GM19395 (cell line): ENCODE results near the gene ABL1.

Source experiments
- ATAC-seq: cut with Tn5 transposase; IDR thresholded peaks from one replicate; pipeline ENCODE4 v1.9.1; 2021; ENCODE audit warnings: mild to moderate bottlenecking, moderate library complexity; ENCODE audit not compliant: unreplicated experiment

ABL1 gene

DNA sequence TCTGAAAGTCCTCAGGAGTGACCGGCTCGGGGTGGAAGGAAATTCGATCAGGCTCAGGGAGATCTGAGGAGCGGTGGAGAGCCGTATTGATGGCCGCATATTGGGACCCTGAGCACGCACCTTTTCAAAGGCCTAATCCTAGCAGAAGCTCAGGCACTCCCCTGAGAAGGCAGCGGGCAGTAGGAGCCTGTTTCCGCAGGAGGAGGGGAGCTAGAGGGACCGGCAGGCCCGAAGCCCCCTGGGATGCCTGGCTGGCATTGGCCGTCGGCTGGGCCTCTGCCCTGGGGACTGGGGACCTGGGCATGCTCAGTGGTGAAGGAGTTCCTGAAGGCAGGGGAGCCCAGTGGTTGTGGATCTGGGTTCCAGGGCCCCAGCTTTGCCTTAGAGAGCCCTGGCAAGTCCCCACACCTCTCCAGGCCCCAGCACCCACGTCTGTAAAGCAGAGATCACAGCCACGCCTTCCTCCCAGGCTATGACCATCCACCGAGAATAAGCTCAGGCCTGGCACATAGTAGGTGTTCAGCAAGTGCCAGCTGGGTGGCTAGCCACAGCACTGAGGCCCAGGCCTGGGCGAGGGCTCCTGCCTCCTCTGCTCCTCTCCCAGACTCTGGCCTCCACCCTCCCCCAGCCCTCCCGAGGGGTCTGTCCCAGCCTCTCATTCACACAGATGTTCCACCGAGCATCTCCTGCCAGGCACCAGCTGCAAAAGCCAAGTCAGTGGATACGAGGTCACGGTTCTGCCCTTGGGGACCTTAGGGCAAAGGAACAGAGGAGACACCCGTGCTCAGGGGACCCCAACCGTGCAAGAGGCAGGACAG, 78.8 kb downstream of the ABL1 start:
- no peak for ATAC-seq

DNA sequence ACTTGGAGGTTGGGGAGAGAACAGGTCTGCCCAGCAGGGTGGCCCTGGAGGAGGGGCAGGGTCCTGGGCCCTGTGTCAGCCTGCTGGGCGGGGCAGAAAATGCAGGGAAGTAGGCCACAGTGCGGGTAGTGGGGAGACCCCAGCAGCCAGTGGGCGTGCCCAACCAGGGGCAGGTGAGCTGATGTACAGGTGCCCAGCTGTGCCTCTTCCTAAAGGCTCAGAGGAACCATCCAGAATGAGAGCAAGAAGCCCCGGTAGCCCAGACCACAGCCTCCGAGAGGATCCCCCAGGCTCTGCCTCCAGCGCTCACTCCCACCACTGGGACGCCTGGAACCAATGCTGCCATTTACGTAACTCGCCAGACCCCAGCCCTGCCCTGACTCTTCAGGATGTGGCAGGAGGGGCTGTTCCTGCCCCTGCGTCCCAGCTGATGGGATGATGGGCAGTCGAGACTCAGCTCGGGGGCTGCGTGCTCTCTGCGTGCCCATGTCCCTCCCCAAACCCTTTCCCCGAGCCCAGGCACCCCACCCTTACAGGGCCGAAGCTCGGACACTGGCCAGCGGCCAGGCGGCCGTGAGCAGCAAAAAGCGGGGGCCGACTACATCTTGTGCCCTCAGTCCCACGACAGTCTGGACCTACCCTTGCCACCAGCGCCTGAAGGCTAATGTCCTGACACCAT, 79.5 kb downstream of the ABL1 start:
- ATAC-seq = no peak

DNA sequence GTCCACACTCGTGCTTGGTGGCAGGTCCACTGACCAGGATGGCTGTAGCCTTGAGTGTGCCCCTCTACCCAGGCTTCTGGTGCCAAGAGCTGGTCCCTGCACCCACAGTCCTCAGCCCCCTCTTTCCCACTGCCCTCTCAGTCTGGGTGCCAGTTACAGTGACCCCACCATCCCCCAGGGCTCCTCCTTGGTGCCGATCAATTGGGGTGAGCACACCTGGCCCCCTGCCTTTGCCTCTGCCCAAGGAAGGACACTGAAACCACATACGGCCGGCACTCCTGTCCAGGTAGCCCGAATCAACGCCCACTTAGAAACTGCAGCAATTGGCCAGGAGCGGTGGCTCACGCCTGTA, 80.0 kb downstream of the ABL1 start:
- no peak for ATAC-seq

DNA sequence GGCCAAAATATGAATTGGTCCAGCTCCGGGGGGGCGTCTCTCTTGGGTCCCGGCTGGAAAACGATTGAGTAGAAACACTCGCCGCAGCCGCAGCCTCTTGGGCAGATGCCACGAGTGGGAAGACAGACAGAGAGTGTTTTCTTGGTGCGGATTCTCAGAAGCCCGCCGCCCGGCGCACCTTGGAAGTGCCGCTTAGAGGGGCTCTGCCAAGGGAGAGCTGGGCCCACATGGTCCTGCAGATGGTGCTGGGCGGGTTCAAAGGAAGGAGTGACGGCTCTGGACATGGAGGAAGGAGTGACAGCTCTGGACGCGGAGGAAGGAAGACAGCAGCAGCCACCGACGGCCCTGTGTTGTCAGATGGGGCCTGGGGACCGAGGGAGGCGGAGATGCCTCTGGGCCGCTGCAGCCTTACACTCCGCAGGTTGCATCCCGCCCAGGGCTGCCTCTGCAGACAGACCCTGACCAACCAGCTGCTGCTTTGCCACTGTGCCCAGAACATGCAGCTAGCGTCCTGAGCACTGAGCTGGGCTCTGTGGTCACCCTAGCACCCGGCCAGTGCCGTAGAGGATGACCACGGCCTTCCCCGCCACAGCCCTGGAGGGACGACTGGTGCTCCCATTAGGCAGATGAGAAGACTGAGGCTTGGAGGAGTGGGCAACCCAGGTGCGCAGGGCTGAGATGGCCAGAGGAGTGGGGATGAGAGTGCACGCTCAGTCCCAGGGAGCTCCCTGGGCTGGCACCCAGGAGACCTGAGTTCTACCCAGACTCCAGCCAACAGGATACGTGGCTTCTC, 82.3 kb downstream of the ABL1 start:
- ATAC-seq = no peak

DNA sequence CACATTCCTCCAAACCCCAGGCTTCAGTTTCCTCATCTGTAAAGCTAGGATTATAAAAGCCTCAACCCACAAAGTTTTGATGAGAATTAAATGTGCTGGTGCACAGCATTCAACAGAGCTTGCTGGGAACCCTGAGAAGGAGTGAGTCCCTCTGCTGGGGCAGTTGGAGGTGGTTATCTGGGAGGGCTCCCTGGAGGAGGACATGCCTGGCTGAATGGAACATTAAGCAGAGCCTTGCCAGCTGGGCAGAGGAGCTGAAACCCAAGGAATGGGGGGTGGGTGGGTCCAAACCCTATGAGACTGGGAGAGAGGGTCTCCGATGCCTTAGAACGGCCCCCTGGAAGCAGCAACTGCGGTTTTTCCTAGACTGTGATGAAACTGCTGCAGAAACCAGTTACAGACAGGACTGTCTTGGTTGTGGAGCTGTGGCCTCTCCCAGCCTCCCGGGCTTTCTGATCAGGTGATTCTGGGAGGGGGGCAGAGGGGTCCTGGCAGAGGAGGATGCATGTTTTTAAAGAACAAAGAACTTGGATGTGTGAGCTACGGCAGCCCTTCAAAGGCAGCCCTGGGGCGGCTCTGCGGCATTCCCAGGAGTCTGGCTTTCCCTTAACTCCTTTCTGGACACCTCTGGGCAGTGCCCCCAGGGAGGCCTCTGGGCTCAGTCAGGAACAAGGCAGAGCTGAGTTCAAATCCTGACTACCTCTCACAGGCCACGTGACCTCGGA, 83.2 kb downstream of the ABL1 start:
- no peak for ATAC-seq

DNA sequence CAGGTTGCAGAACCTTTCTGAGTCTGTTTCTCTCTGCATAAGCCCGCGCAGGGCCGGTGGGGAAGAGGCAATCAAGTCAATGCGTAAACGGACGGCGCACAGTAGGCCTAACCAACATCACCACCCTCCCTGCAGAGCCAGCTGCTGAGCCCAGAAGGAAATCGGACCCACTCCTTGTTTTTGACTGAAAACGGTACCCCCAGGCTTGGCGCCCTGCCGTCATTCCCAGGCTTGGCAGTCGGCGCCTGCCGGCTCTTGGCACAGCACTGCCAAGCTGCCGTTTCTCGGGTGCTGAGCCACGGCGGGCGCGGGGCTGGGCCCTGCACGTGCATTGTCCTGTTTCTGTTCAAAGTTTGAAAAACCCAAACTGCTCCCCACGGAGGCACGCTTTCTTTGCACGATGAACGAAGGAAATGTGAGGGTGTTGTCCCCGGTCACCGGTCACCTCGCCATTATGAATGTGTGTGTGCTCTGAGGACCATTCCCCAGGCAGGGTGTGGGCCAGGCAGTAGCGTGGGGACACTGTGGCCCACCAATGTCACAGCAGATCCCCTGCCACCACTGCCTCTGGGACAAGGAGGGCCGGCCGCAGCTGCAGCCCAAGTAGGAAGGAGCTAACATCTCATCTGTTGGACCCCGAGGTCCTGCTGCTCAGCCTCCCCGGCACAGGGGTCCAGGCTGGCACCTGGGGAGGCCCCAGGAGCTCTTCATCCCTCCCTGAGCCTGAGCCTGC, 83.9 kb downstream of the ABL1 start:
- no peak for ATAC-seq

DNA sequence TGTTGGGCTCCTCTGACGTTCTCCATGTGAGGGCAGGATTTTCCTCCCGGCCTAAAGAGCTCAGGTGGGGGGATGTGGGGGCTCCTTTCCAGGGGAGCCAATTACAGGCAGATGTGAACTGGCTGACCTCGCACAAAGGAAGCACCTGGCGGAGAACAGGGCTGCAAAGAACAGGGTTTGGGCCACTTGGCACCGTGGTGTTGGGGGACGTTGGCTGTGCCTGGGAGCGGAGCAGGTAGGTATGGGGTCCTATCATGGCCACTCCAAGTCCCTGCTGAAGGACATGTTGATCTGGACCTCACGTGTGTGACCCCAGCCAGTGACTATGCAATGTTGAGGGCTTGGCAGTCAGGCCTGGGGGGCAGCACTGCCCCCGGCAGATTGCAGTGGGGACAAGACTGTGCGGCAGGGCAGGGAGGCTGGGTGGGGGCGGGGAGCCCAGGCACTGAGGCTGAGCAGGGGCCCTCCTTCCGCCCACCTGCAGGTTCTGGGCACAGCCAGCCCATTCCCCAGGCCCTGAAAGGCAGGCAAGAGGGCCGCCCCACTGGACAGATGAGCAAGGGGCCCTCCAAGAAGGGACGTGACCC, 84.6 kb downstream of the ABL1 start:
- no peak for ATAC-seq

DNA sequence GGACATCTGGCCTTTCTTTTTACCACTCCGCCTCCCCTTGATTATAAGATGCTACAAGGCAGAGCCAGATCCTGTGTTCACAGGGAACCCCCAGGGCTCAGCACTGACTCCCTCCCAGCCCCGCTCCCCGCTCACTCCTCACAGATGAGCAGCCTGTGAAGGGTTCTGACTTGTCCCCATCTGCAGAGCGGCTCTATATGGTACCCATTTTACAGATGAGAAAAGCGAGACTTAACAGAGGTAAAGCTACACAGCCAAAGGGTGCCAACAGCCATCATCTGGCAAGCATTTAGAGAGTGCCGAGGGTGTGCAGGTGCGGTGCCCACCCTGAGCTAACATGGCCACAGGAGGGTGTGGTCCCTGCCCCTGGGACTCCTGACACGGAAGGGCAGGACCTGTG, 85.2 kb downstream of the ABL1 start:
- ATAC-seq = no peak

DNA sequence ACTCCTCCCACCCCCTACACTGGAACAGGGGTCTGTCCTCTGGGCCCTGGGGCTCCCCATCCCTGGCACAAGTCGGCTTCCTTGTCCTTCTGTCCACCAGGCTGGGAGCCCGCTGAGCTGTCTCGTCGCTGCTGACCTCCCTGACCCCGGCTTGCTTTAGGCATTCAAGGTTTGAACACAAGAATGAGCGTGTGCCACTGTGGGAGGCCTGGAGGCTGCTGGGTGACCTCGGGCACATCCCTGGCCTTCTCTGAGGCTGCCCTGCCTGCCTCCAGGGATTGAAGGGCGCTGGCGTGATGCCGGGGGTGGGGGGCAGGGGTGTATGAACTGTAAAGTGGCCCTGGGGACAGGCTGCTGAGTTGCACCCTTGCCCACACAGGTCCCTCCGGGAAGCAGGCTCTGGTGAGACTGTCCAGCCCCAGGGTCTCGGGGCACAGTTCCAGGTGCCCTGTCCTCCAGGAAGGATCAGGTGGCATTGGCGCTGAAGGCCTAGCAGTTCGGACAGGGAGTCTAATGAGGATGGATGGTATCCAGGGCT, 85.8 kb downstream of the ABL1 start:
- no peak for ATAC-seq

DNA sequence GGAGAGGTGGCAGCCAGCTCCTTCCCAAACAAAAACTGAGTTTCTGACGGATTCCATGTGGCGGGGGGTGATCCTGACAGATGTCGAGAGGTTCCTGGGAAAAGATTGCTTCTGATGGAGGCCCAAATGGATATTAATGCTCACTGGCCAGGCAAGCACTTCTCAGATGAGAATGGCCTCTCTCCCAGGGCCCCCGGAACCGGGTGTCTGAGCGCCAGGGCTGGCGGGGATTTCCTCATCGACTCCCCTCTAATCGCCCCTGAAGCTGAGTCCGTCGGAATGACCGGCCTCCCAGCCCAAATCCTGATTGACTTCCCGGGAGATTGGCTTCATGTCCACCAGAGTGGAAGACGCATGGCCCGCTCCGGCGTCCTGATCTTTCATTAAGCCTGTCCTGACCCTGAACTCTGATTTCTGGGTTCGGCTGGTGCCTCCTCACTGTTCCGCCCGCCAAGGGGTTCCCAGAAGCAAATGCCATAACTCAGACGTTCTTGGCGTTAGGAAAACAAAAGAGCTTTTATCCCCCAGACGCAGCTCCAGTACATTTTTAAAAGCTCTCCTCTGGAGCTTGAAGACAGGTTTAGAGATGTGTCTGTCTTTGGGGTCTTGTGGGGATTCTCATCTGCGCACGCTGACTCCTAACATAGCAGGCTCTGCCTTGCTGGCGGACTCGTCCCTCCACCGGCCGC, 86.4 kb downstream of the ABL1 start:
- no peak for ATAC-seq

DNA sequence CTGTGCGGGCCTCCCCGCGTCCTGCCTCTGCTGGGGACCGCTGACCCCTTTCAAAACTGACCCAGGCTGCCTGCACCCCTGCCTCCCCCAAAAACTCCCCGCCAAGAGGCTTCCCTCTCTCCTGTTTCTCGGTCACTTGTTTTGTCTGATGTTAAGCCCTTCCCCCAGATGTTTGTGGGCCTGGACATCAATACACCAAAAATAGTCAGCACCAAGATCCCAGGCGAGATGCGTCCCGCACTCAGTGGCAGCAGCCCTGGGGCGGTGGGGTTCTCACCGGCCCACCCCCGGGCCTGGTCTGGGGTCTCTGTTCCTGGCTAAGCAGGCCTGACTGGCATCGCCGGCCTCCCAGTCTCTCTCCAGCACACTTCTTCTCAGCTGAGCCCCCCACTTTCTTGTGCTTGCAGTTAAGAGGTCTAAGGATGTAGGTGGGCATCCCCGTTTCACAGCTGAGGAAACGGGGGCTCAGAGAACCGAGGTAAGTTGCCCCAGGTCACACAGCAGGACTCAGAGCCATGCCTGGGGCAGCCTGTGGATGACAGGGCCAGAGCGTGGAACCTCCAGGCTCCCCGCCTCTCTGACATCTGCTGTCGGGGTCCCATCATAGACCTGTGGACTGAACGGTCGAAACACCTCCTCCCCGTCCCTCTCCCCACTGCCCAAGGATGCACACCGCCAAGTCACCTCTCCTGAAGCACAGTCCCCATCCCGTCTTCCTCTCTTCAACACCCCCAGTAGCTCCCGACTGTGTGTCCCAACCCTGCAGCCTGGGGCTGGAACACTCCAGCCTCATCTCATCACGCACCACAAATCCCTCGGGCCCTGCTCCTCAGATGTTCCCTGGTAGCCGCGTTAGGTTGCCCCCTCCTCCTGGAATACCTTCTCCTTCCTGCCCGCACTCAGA, 87.2 kb downstream of the ABL1 start:
- ATAC-seq = no peak

DNA sequence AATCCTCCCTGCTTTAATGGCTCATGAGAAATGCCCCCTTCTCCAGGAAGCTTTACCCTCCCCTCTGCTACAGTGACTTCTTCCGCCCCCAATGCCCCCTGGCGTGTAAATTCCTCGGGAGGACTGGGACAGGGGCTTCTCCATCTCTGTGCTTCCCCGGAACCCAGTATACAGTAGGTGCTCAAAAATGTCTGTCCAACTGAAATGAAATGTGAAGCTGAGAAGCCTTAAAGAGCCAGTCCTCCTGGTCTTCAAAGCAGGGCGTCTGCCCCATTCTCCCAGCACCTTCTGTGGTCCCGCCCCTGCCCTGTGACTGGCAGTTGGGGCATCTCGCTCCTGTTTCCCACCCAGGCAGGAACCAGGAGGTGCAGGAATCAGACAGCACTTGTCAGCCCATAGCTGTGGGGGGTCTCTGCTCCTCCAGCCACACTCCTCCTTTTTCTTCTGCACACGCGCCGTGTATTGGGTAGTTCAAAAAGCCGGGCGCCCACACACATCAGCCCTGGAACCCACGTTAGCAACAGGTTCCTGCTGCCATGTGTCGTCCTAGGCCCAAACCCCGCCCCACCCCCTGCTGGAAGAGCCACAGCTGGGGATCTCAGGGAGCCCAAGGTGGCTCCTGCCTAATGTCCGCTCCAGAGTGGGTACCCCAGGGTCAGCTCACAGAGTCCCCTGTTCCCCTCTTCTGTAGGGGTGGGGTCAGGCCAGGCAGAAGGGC, 88.0 kb downstream of the ABL1 start:
- no peak for ATAC-seq

DNA sequence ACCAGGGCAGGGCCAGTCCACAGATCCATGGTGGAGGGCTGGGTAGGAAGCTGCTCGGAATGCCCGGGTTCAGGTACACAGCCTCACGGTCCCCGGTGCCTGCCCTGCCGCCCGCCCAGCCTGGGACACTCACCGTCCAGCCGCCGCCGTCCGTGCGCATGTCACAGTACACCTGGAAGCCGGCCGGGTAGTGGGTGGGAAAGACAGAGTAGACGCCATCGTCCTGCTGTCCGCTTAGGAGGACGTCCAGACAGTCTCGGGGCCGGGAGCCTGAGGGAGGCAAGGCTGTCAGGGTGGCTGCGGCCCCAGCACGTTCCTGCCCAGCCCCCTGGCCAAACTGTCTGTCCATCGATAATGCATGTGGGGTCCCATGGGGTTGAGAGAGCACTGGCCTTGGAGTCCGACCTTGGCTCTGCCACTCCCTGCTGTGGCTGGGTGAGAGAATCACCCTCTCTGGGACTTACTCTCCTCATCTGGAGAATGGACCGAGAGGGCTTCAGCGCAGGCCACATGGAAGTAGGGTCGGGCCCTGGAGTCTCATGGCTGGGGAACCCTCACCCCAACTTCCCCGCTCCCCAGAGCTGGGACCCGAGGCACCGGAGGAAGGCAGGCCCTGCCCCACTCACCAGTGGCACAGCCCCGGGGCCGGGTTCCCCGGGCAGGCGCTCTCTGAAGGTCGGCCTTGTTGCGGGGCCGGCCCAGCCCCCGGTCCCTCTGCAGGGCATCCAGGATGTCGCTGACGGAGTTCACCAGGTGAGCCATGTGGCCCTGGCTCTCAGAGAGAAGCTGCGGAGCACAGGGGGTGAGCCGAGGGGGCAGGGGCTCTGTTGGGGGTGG, 88.8 kb downstream of the ABL1 start:
- ATAC-seq = no peak

DNA sequence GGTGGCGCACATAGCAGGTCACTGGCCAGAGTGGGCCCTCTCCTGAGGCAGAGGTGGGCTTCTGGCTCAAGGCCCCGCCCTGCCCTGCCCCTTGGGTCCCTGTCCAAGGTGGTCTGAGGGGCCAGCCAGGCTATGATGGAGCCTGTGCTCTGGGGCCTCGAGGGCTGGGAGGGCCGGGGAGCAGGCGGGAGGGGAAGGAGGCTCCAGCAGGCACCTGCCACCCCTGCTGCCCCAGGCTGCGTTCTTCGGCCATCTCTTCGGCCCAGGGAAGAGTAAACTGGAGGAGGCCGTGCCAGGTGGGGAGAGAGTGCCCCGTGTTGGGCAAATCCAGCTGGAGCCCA, 89.4 kb downstream of the ABL1 start:
- ATAC-seq = no peak

DNA sequence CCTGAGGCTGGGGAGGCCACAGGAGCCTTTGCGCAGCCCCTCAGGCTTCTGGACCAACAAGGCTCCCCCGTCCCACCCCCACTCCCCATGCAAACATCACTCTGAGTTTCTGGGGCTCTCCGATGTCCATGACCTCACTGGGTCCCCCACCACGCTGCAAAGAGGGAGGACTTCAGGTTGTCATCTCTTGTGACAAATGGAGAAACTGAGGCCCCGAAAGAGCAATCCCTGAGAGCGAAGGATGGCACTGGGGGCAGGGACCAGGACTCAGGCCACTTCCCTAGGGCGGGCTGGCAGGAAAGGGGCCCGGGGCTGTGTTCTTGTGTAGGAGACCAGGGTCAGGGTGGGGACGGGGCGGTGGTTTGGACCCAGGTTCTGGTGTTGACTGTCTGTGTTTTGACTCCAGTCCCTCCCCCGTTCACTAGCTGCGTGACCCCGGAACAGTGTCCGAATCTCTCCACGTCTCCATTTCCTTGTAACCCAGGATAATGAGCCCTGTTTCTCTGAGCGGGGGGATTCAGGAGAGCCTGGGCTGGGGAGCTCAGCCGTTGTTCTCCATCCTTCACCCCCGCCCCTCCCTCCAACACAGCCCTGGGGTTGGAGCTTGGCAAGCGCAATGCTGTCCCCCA, 90.1 kb downstream of the ABL1 start:
- ATAC-seq = no peak

DNA sequence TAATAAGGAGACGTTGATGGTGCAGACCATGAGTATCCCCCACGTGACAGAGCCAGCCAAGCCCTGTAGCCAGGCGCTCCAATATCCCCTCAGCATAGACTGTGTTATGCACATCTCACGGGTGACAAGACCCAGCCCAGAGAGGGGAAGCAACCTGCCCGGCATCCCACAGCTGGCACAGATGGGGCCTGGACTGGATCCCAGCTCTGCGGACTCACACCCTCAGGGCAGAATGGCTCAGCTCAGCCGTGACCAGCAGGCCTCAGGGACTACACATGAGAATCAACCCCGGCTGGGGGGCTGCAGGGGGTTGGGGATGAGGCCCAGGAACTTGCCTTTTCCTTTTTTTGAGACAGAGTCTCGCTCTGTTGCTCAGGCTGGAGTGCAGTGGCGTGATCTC, 92.3 kb downstream of the ABL1 start:
- no peak for ATAC-seq
